GM18519 (cell line): ENCODE results near the gene FAM136A.
"Not testable (repeated sequence)": the region's sequence is repeated elsewhere in the genome, so short reads cannot be mapped to it uniquely, and the experiment has no call there.

Experiments used
- ATAC-seq: cut with Tn5 transposase; IDR thresholded peaks from one replicate; pipeline ENCODE4 v1.9.1; 2021; ENCODE audit warnings: mild to moderate bottlenecking, moderate library complexity; ENCODE audit not compliant: unreplicated experiment, low FRiP score

Gene FAM136A

GRCh38 chr2:70300771-70301343 lies 1.0 kb downstream of the FAM136A start:
- ATAC-seq, result no peak

DNA sequence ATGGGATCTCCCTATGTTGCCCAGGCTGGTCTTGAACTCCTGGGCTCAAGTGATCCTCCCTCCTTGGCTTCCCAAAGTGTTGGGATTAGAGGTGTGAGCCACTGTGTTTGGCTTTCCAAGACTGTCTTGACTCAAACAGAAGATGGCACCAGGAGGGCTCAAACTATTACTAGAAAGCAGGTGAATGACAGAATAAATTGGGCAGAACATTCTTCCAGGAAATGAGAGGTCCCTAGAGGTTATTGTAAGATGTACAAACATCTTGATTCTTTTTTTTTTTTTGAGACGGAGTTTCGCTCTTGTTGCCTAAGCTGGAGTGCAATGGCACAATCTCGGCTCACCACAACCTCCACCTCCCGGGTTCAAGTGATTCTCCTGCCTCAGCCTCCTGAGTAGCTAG lies 4.0 kb downstream of the FAM136A start:
- ATAC-seq, result not testable (repeated sequence)

GRCh38 chr2:70283500-70284191 lies 18.2 kb downstream of the FAM136A start:
- no peak for ATAC-seq

DNA sequence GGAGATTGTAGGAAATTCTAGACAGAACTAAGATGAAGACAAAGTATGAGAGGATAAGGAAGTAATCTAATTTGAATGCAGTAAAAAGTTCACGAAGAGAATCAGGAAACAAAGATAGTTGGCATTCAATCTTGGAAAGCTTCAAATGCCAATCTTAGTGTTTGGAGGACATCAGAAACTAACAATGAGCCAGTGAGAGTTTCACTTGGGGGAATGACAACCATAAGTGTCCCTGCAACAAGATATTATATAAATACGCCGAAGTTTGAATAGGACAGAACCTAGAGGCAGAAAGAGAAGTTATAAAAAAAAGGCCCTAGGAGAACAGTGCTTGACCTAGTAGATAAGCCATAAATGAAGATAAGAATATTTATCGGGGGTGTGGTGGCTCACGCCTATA lies 19.4 kb downstream of the FAM136A start:
- ATAC-seq, result no peak

GRCh38 chr2:70280242-70280798 lies 21.5 kb downstream of the FAM136A start:
- no peak for ATAC-seq

DNA sequence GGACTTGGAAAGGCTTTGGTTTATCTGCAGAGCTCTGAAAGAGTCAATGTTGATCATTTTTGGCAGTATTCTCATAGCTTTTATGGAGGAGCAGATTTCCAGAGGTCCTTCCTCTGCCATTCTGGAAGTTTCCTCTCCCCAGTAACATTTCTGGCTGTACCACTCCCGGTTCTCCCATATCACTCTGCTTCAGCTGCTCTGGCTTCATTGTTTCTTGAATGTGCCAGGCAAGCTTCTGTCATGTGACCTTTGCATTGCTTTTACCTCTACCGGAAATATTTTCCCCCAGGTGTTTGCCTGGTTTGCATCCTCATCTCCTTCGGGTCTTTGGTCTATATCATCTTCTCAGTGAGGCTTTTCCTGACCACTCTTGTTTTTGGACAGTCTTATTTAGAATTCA lies 31.5 kb downstream of the FAM136A start:
- ATAC-seq, result no peak

GRCh38 chr2:70269422-70270302 lies 32.2 kb downstream of the FAM136A start:
- ATAC-seq, result not testable (repeated sequence)

DNA sequence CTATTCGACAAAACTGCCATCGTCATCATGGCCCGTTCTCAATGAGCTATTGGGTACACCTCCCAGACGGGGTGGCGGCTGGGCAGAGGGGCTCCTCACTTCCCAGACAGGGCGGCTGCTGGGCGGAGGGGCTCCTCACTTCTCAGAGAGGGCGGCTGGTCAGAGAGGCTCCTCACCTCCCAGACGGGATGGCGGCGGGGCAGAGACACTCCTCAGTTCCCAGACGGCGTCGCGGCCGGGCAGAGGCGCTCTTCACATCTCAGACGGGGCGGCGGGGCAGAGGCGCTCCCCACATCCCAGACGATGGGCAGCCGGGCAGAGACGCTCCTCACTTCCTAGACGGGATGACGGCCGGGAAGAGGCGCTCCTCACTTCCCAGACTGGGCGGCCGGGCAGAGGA lies 34.9 kb downstream of the FAM136A start:
- ATAC-seq, result not testable (repeated sequence)

DNA sequence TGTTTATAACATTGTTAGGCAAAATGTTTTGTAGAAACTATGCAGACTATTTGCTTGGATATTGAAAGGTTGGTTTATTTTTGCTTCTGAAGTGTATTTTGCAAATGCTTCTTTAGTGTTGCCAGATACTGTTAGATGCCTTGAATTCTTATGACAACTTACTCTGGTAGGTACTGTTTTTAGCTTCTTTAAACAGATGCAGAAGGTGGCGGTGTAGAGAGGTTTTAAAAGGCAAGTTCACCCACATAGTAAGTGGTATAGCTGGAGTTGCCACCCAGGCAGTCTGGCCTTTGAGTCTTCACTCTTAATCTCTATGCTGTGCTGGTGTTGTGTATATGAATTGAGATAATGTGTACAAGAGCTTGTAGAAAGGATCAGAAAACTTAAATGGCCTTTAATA lies 40.4 kb downstream of the FAM136A start:
- ATAC-seq, result no peak

DNA sequence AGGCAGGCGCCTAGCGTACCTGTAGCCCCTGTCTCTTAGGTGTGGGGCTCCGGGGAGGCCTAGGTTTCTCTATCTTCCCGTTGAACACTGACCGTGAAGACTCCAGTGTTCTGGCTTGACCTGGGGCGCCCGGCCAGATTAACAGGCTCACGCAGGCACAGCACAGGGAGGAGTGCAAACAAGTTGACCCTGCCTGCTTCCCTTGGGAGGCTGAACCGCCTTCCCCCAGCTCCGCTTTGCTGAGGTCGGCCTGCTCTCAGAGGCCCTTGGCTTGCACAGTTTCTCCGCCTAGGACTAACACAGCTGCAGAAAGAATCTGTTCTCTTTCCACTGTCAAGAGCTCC lies 43.4 kb downstream of the FAM136A start:
- ATAC-seq, result no peak

- ATAC-seq, result no peak
Observed at GRCh38 chr2:70255637-70256314, 46.1 kb downstream of the FAM136A start.

GRCh38 chr2:70250434-70250833 lies 51.4 kb downstream of the FAM136A start:
- no peak for ATAC-seq

DNA sequence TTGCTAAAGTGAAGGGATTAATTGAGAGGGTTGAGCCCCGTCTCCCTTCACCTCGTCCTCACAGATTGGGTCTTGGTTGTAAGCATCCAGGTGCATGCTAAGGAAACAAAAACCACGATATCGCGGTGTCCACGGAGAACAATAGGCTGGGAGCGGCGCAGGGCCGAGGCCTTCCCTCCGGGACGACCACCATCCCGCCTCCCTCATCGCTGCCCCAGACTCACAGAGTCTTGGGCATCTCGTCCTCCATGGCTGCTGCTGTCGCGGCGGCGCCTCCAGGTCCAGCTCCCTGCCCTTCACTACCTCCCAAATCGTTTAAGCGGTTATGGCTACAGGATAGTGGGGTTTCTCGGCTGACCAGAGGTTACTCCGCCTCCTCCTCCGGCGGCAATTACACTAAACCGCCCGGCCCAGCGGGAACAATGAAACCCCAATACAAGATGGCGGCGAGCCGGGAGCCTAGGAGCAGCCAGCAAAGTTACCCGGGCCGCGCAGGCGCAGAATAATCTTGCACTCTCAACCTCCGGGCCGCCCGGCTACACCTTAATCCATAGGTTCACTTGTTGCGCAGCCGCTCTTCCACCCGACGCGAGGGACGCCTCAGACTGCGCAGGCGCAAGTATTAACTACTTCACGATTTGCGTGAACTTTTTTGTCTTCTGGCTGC lies 53.6 kb downstream of the FAM136A start, which contains the start of gene TIA1:
TSS of gene TIA1 (minus strand) at position 448 of the 667 bp plus-strand sequence. CDS start at position 250, 198 bp downstream.
- ATAC-seq, result peak; percentile 91

DNA sequence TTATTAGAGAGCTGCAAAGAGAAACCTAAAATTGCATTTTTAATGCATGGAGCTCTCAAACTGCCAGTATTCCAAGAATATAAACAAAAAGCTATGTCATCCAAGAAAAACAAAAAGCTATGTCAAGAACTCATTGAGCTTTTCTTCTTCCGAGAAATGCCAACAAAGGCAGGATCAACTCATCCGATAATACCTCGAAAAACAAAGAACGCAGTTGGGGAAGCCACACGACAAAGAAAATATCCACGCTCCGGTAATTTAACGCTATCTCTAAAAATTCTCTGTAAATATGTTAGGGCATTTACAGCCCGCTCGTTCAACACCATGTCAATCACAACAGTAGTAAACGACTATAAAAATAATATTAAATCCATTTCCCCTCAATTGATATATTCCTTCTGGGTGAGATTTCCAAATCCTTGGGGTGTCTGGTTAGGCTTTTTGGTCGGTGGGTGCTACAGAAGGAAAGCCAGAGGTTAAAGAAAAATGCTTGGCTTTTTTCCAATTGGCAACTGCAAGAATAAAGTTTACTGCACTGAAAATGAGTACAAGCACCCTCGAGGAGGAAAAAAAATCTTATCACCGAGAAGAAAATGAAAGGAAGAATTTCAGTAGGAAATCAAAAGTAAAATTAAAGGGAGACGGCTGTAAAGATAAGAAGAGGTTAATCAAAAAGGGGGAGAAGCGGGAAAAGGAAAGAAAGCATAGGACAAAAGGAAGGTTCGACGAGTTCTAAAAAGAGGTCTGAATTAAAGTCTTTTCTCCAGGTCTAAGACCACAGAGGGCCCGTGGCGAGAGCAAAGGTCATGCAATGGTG lies 54.3 kb downstream of the FAM136A start:
- no peak for ATAC-seq
